H1 (cell line): ENCODE measurements around the gene TOP1. TPM values are rescaled to one million over a fixed set of nuclear protein-coding genes. Genes with fewer than 3 reads are reported as not detected.

Experiments used
- CTCF ChIA-PET: fragments of 300-600 bp; sonication (Branson Sonifier 250); formaldehyde crosslinking; loops from one replicate; lab custom pipeline; 2021; ENCODE audit not compliant: partially characterized antibody; lab: Charles Lee
- POLR2A ChIA-PET: fragments of 300-600 bp; sonication (Branson Sonifier 250); formaldehyde crosslinking; loops from one replicate; lab custom pipeline; 2021; ENCODE audit warnings: inconsistent platforms; ENCODE audit not compliant: partially characterized antibody; lab: Charles Lee
- DNase-seq, 2 experiments: peaks; one replicate each; pipeline versions ENCODE4 v3.0.0 to v3.0.0-alpha.2; 2010 to 2022; ENCODE audit warnings: low spot score in 2 of 2, low read depth in 1 of 2, mixed read lengths in 1 of 2
- FAIRE-seq: peaks from 2 replicates; lab custom pipeline; 2011; peaks lifted over from hg19 to GRCh38; lab: Jason Lieb, UNC
- H2AFZ ChIP-seq: 2 replicates; pipeline ENCODE4 v1.8.1; 2012; ENCODE audit warnings: low read length, inconsistent platforms
- H2AK5ac ChIP-seq: 2 replicates; pipeline ENCODE4 v1.6.1; 2013; ENCODE audit warnings: low read depth, low read length
- H2BK120ac ChIP-seq: replicated peaks from 2 replicates; pipeline ENCODE3; 2013; ENCODE audit warnings: low read depth, low read length, inconsistent platforms
- H2BK12ac ChIP-seq: 2 replicates; pipeline ENCODE4 v1.6.1; 2013; ENCODE audit warnings: low read depth, low read length
- H2BK15ac ChIP-seq: 2 replicates; pipeline ENCODE4 v1.6.1; 2013; ENCODE audit warnings: low read length
- H2BK20ac ChIP-seq: 2 replicates; pipeline ENCODE4 v1.6.1; 2013; ENCODE audit warnings: low read length
- H2BK5ac ChIP-seq: 2 replicates; pipeline ENCODE4 v1.6.1; 2013; ENCODE audit warnings: low read depth, low read length
- H3K14ac ChIP-seq: 2 replicates; pipeline ENCODE4 v1.6.1; 2013; ENCODE audit warnings: inconsistent platforms; ENCODE audit not compliant: insufficient read length
- H3K18ac ChIP-seq: 2 replicates; pipeline ENCODE4 v1.6.1; 2013; ENCODE audit warnings: low read length; ENCODE audit errors: extremely low read depth
- H3K23ac ChIP-seq: 2 replicates; pipeline ENCODE4 v1.6.1; 2013; ENCODE audit warnings: inconsistent platforms; ENCODE audit not compliant: insufficient read length
- H3K23me2 ChIP-seq: 2 replicates; pipeline ENCODE4 v1.6.1; 2013; ENCODE audit warnings: low read depth, low read length
- H3K27ac ChIP-seq: 2 replicates; pipeline ENCODE4 v1.6.1; 2011; ENCODE audit warnings: low read depth, low read length, inconsistent platforms
- H3K27me3 ChIP-seq, 4 experiments: replicated peaks in 1 of 4; 1 replicate in 1 of 4; 2 replicates in 3 of 4; pipeline versions ENCODE4 v1.6.1 to v1.8.1; 2011 to 2013; ENCODE audit warnings: low read length in 3 of 4, mild to moderate bottlenecking in 3 of 4, inconsistent platforms in 2 of 4, mixed read lengths in 2 of 4, moderate library complexity in 1 of 4; ENCODE audit not compliant: control insufficient read depth in 3 of 4, insufficient read depth in 3 of 4; ENCODE audit errors: extremely low read depth in 1 of 4
- H3K36me3 ChIP-seq, 4 experiments: 2 replicates each; pipeline versions ENCODE4 v1.6.1 to v1.8.1; 2011 to 2013; ENCODE audit warnings: mild to moderate bottlenecking in 4 of 4, low read length in 3 of 4, moderate library complexity in 2 of 4, control low read depth in 1 of 4, inconsistent platforms in 1 of 4; ENCODE audit not compliant: insufficient read depth in 4 of 4, control insufficient read depth in 2 of 4
- H3K4ac ChIP-seq: replicated peaks from 2 replicates; pipeline ENCODE3; 2013; ENCODE audit warnings: low read length, low read depth, mixed read lengths, inconsistent platforms; ENCODE audit not compliant: insufficient read length
- H3K4me1 ChIP-seq, 4 experiments: replicated peaks in 1 of 4; 1 replicate in 1 of 4; 2 replicates in 3 of 4; pipeline versions ENCODE4 v1.6.1 to v1.8.1; 2011 to 2013; ENCODE audit warnings: low read length in 3 of 4, inconsistent platforms in 2 of 4, mixed read lengths in 1 of 4; ENCODE audit not compliant: insufficient read depth in 4 of 4, control insufficient read depth in 3 of 4
- H3K4me2 ChIP-seq, 2 experiments: 2 replicates each; pipeline versions ENCODE4 v1.6.1 to v1.8.1; 2011 to 2013; ENCODE audit warnings: low read depth in 2 of 2, low read length in 2 of 2, control low read depth in 1 of 2, inconsistent platforms in 1 of 2, mild to moderate bottlenecking in 1 of 2; ENCODE audit not compliant: insufficient read depth in 1 of 2
- H3K4me3 ChIP-seq, 4 experiments: fragments of 200-600, 300-600 bp in 1 of 4; sonication (generic), shearing (Covaris generic), sonication (Bioruptor Twin) in 1 of 4; 2 replicates each; pipeline versions ENCODE4 v1.5.1 to v1.8.1; 2011 to 2016; ENCODE audit warnings: low read length in 4 of 4, low read depth in 3 of 4, control low read depth in 2 of 4, inconsistent platforms in 2 of 4, mild to moderate bottlenecking in 2 of 4, mixed read lengths in 1 of 4, moderate library complexity in 1 of 4; ENCODE audit not compliant: insufficient read depth in 2 of 4; ENCODE audit errors: extremely low read depth in 1 of 4
- H3K56ac ChIP-seq: replicated peaks from 2 replicates; pipeline ENCODE3; 2013; ENCODE audit warnings: low read depth, mild to moderate bottlenecking, mixed read lengths, low read length, inconsistent platforms; ENCODE audit not compliant: insufficient read length
- H3K79me1 ChIP-seq: 2 replicates; pipeline ENCODE4 v1.6.1; 2013; ENCODE audit warnings: low read depth, low read length, control low read depth
- H3K79me2 ChIP-seq, 2 experiments: 2 replicates each; pipeline versions ENCODE4 v1.6.1 to v1.8.1; 2012 to 2013; ENCODE audit warnings: low read length in 2 of 2, mild to moderate bottlenecking in 2 of 2, inconsistent platforms in 1 of 2; ENCODE audit not compliant: insufficient read depth in 2 of 2, control insufficient read depth in 1 of 2
- H3K9ac ChIP-seq, 4 experiments: replicated peaks in 1 of 4; 1 replicate in 1 of 4; 2 replicates in 3 of 4; pipeline versions ENCODE4 v1.6.1 to v1.8.1; 2011 to 2013; ENCODE audit warnings: low read depth in 3 of 4, low read length in 3 of 4, control low read depth in 2 of 4, mild to moderate bottlenecking in 2 of 4, moderate library complexity in 2 of 4, inconsistent platforms in 1 of 4; ENCODE audit errors: extremely low read depth in 1 of 4
- H3K9me3 ChIP-seq, 2 experiments: 2 replicates each; pipeline versions ENCODE4 v1.6.1 to v1.8.1; 2012 to 2013; ENCODE audit warnings: mild to moderate bottlenecking in 2 of 2, moderate library complexity in 2 of 2, control low read depth in 1 of 2, inconsistent platforms in 1 of 2, low read depth in 1 of 2, low read length in 1 of 2, mixed read lengths in 1 of 2; ENCODE audit not compliant: insufficient read depth in 2 of 2
- H4K20me1 ChIP-seq, 2 experiments: replicated peaks in 1 of 2; 2 replicates each; pipeline versions ENCODE3 to v1.8.1; 2011 to 2013; ENCODE audit warnings: inconsistent platforms in 2 of 2, low read length in 2 of 2, mild to moderate bottlenecking in 1 of 2; ENCODE audit not compliant: insufficient read depth in 2 of 2, control insufficient read depth in 1 of 2
- H4K5ac ChIP-seq: 2 replicates; pipeline ENCODE4 v1.6.1; 2013; ENCODE audit warnings: low read length, low read depth, mixed read lengths, inconsistent platforms; ENCODE audit not compliant: insufficient read length
- H4K8ac ChIP-seq: 2 replicates; pipeline ENCODE4 v1.8.0; 2013; ENCODE audit warnings: mild to moderate bottlenecking, moderate library complexity, low read length, inconsistent platforms; ENCODE audit not compliant: insufficient read depth; ENCODE audit errors: extremely low read depth
- H4K91ac ChIP-seq: replicated peaks from 2 replicates; pipeline ENCODE3; 2013; ENCODE audit warnings: low read length, mixed read lengths, inconsistent platforms; ENCODE audit not compliant: insufficient read length
- MAFK ChIP-seq: IDR thresholded peaks from 2 replicates; pipeline ENCODE4 v1.6.1; 2012; ENCODE audit warnings: low read depth, mild to moderate bottlenecking, improper control_type of control experiment, low read length
- WGBS, 2 experiments: shearing (Covaris generic) in 1 of 2; methylation state at CpG; one replicate each; pipeline versions ENCODE4 v1.1.6 to v1.1.7; 2013 to 2015; ENCODE audit warnings: low lambda C conversion rate in 2 of 2, mixed read lengths in 2 of 2, inconsistent platforms in 1 of 2, low coverage in 1 of 2, missing lambda C conversion rate in 1 of 2; ENCODE audit not compliant: insufficient replicate concordance in 2 of 2, insufficient coverage in 1 of 2, insufficient read length in 1 of 2; ENCODE audit errors: extremely low coverage in 1 of 2, missing lambda C conversion rate in 1 of 2; 5-methylcytosine and 5-hydroxymethylcytosine counted together
- polyA plus RNA-seq, 7 experiments: library from polyadenylated mRNA; depleted of rRNA in 3 of 7; stranded (reverse) in 5 of 7; unstranded in 2 of 7; fragments of >200 nt in 5 of 7; fragments of 200-250 nt in 2 of 7; gene quantifications; 1 replicate in 5 of 7; 2 replicates in 1 of 7; 4 replicates in 1 of 7; pipeline versions ENCODE4 v1.2.1 to v1.2.3, GENCODE V29; 2011 to 2013; ENCODE audit warnings: missing spikeins in 2 of 7, mixed read lengths in 2 of 7
- total RNA-seq: library from RNA; stranded (reverse); fragmentation: NEBNext Ultra II Directional; extraction: Animal tissue kit (Norgen Biotek cat#: 25700); gene quantifications from 2 replicates; pipeline ENCODE4 v1.2.1, GENCODE V29; 2021

TOP1 gene
- total and polyA plus RNA-seq, 2 of the 8 experiments (the other 6 are each of a cell fraction or from before 2014, with no cell fraction given) = 7.4 to 108 TPM

DNA sequence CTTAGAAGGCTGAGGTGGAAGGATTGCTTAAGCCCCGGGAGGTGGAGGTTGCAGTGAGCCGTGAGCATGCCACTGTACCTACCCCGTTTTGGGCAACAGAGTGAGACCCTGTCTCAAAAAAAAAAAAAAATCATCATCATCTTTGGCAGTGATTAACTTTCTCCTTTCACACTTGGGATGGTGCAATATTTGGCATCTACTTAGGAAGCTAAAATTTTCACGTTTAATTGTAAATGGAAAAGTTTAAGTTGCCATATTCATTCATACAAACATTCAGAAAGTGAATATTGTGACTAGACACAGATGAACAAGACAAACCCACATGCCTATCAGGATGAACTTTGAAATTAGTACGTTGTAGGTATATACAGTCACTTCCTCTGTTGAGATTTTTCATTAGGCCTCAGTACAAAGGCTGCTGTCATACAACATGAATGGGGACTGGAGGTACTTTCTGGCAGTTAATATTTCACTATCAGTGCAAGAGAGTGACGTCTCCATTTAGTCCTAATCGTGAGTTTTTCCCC lies 10.3 kb downstream of the TOP1 start:
- H2AFZ ChIP-seq = no peak overlapping the region
- H2BK15ac ChIP-seq = no peak overlapping the region
- H3K27me3 ChIP-seq = peaks cover 2 to 10% (median 6%) of the 10 kb centered on the region in 4 experiments; a peak in 6 of 7 replicates
- no peak overlapping the region for H2BK20ac ChIP-seq
- H3K23me2 ChIP-seq = no peaks in the 10 kb centered on the region
- no peak overlapping the region for H4K91ac ChIP-seq
- H3K4me2 ChIP-seq = no peak overlapping the region
- ChIA-PET CTCF (interaction anchor here (1.3 to 1.9 kb wide), 3 partner anchors 53 to 134 kb away, joined by 4 to 5 read pairs (median 5); no protein-coding TSS in a partner anchor), POLR2A (interaction anchor here (1.1 to 1.6 kb wide), 4 partner anchors 9 to 30 kb away, joined by 3 to 5 read pairs (median 4); no protein-coding TSS in a partner anchor)
- peaks cover 0 to 9% (median 0%) of the 10 kb centered on the region in 4 experiments; a peak in 2 of 8 replicates for H3K36me3 ChIP-seq
- 94% methylated on average over 7 of the region's 7 CpGs; no CpG with 5 or more reads in 1 of the 2 experiments for WGBS, 2 experiments
- no peak overlapping the region for H3K14ac ChIP-seq
- FAIRE-seq = no peak
- H4K8ac ChIP-seq = no peak overlapping the region
- no peak for DNase-seq
- TF ChIP-seq MAFK = no peak
- no peak overlapping the region for H2AK5ac ChIP-seq
- peaks cover 0 to 8% (median 3%) of the 10 kb centered on the region in 4 experiments; a peak in 2 of 7 replicates for H3K4me1 ChIP-seq
- H3K79me2 ChIP-seq = peaks cover 12 to 95% of the 10 kb centered on the region in 2 experiments
- H3K4me3 ChIP-seq = no peak overlapping the region
- no peak overlapping the region for H3K4ac ChIP-seq
- H4K5ac ChIP-seq = no peak overlapping the region
- H2BK120ac ChIP-seq = no peak overlapping the region
- H2BK12ac ChIP-seq = no peak overlapping the region
- no peak overlapping the region for H3K23ac ChIP-seq
- no peak overlapping the region for H3K18ac ChIP-seq
- H3K79me1 ChIP-seq = no peaks in the 10 kb centered on the region; the same call in 1 of the 2 replicates
- H3K27ac ChIP-seq = no peak overlapping the region
- peaks cover 36 to 41% of the 10 kb centered on the region in 2 experiments for H4K20me1 ChIP-seq
- no peak overlapping the region for H2BK5ac ChIP-seq
- no peak overlapping the region for H3K9ac ChIP-seq
- no peak overlapping the region for H3K56ac ChIP-seq
- H3K9me3 ChIP-seq = no peaks in the 10 kb centered on the region
